Neural progenitor cell (in vitro differentiated cells): ENCODE measurements around the gene PPP2R5C. TPM values are rescaled to one million over a fixed set of nuclear protein-coding genes. Genes with fewer than 3 reads are reported as not detected.
"Not testable (repeated sequence)": the region's sequence is repeated elsewhere in the genome, so short reads cannot be mapped to it uniquely, and the experiment has no call there.

Experiments
- DNase-seq: peaks from one replicate; pipeline ENCODE4 v3.0.0-alpha.2; 2016; ENCODE audit warnings: low spot score
- H2AFZ ChIP-seq: fragments of 200-600 bp; sonication (generic); replicated peaks from 2 replicates; pipeline ENCODE4 v1.6.1; 2016; ENCODE audit warnings: antibody characterized with exemption
- H3F3A ChIP-seq: fragments of 200-600 bp; sonication (generic); 2 replicates; pipeline ENCODE4 v1.6.1; 2016; ENCODE audit warnings: antibody characterized with exemption, low read depth
- H3K27ac ChIP-seq: fragments of 200-600 bp; sonication (generic); 2 replicates; pipeline ENCODE4 v1.5.1; 2016; ENCODE audit warnings: mild to moderate bottlenecking
- H3K27me3 ChIP-seq: fragments of 200-600 bp; sonication (generic); 2 replicates; pipeline ENCODE4 v1.6.1; 2016; ENCODE audit warnings: mild to moderate bottlenecking, moderate library complexity
- H3K36me3 ChIP-seq: fragments of 200-600 bp; sonication (generic); 2 replicates; pipeline ENCODE4 v1.5.1; 2016
- H3K4me1 ChIP-seq: fragments of 200-600 bp; sonication (generic); 2 replicates; pipeline ENCODE4 v1.6.1; 2016; ENCODE audit warnings: mixed run types
- H3K4me2 ChIP-seq: fragments of 200-600 bp; sonication (generic); 2 replicates; pipeline ENCODE4 v1.6.1; 2016
- H3K4me3 ChIP-seq: fragments of 200-600 bp; sonication (generic); 2 replicates; pipeline ENCODE4 v1.5.1; 2016
- H3K79me2 ChIP-seq: fragments of 200-600 bp; sonication (generic); 2 replicates; pipeline ENCODE4 v1.6.1; 2016; ENCODE audit warnings: low read depth
- H3K9ac ChIP-seq: fragments of 200-600 bp; sonication (generic); 2 replicates; pipeline ENCODE4 v1.6.1; 2016
- H3K9me3 ChIP-seq: fragments of 200-600 bp; sonication (generic); 2 replicates; pipeline ENCODE4 v1.5.1; 2016; ENCODE audit warnings: low read depth
- H4K20me1 ChIP-seq: fragments of 200-600 bp; sonication (generic); 2 replicates; pipeline ENCODE4 v1.6.1; 2016; ENCODE audit warnings: low read depth
- H3K27ac Mint-ChIP-seq: 3 replicates; pipeline ENCODE4 v1.8.0; 2021; ENCODE audit warnings: mixed read lengths
- H3K27me3 Mint-ChIP-seq: 2 replicates; pipeline ENCODE4 v1.8.0; 2022; ENCODE audit warnings: low read depth, mild to moderate bottlenecking, inconsistent platforms, moderate library complexity, mixed read lengths; ENCODE audit not compliant: insufficient read depth
- H3K36me3 Mint-ChIP-seq: 3 replicates; pipeline ENCODE4 v1.8.0; 2021; ENCODE audit warnings: mixed read lengths
- H3K4me1 Mint-ChIP-seq: 3 replicates; pipeline ENCODE4 v1.8.0; 2021; ENCODE audit warnings: mixed read lengths
- H3K4me3 Mint-ChIP-seq: 3 replicates; pipeline ENCODE4 v1.8.0; 2021; ENCODE audit warnings: mild to moderate bottlenecking, moderate library complexity, mixed read lengths
- H3K9me3 Mint-ChIP-seq: 3 replicates; pipeline ENCODE4 v1.8.0; 2020; ENCODE audit warnings: mixed read lengths
- EZH2 ChIP-seq: fragments of 200-600 bp; sonication (generic); IDR thresholded peaks from 2 replicates; pipeline ENCODE4 v1.6.1; 2017; ENCODE audit warnings: antibody characterized with exemption, mild to moderate bottlenecking, moderate library complexity
- EZH2phosphoT487 ChIP-seq: fragments of 200-600 bp; sonication (generic); IDR thresholded peaks from 2 replicates; pipeline ENCODE4 v1.6.1; 2017; ENCODE audit warnings: antibody characterized with exemption
- total RNA-seq: library from RNA; depleted of rRNA; stranded (reverse); fragments of >200 nt; gene quantifications from 2 replicates; pipeline ENCODE4 v1.2.3, GENCODE V29; 2015; ENCODE audit warnings: low replicate concordance
- TF ChIP-seq, protein P1 (sequence below): fragments of 200-600 bp; sonication (generic); IDR thresholded peaks from 2 replicates; pipeline ENCODE4 v1.5.1; 2017; ENCODE audit warnings: antibody characterized with exemption, mild to moderate bottlenecking

PPP2R5C gene
- total RNA-seq, 1 donor from 2014 or later, result 183 TPM

DNA sequence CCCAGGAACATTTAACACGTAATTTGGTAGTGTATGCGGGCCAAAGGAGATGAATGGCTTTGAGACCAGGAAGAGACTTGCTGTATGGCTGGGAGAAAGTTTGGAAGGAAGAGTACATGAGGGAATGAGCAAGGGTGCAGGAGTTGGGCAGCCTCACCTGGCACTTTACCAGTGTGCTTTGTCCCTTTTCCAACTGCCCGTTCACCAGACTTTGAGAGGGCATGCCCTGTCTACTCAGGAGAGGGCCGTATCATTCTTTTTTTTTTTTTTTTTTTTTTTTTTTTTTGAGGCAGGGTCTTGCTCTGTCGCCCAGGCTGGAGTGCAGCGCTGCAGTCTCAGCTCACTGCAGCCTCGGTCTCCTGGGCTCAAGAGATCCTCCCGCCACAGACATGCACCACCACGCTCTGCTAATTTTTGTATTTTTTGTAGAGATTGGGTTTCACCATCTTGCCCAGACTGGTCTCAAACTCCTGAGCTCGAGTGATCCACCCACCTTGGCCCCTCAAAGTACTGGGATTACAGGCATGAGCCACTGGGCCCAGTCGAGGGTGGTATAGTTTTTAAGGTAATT is 209.4 kb downstream of the PPP2R5C start:
- Histone ChIP-seq H4K20me1 (peaks cover 94% of the 10 kb centered on the region), H3K9me3 (no peaks in the 10 kb centered on the region), H3K4me1 (peaks cover 13% of the 10 kb centered on the region), H2AFZ (no peak overlapping the region), H3K27ac (no peak overlapping the region), H3K79me2 (peaks cover 100% of the 10 kb centered on the region), H3F3A (peaks cover 2% of the 10 kb centered on the region), H3K27me3 (no peaks in the 10 kb centered on the region), H3K4me3 (no peak overlapping the region), H3K36me3 (peaks cover 3% of the 10 kb centered on the region), H3K9ac (no peak overlapping the region), H3K4me2 (no peak overlapping the region)
- DNase-seq, result no peak
- Mint-ChIP-seq H3K27me3 (peaks cover 3% of the 10 kb centered on the region), H3K36me3 (peaks cover 10% of the 10 kb centered on the region), H3K9me3 (no peaks in the 10 kb centered on the region), H3K4me3 (no peak overlapping the region), H3K4me1 (peaks cover 26% of the 10 kb centered on the region), H3K27ac (no peak overlapping the region)
- TF ChIP-seq, protein P1, sequence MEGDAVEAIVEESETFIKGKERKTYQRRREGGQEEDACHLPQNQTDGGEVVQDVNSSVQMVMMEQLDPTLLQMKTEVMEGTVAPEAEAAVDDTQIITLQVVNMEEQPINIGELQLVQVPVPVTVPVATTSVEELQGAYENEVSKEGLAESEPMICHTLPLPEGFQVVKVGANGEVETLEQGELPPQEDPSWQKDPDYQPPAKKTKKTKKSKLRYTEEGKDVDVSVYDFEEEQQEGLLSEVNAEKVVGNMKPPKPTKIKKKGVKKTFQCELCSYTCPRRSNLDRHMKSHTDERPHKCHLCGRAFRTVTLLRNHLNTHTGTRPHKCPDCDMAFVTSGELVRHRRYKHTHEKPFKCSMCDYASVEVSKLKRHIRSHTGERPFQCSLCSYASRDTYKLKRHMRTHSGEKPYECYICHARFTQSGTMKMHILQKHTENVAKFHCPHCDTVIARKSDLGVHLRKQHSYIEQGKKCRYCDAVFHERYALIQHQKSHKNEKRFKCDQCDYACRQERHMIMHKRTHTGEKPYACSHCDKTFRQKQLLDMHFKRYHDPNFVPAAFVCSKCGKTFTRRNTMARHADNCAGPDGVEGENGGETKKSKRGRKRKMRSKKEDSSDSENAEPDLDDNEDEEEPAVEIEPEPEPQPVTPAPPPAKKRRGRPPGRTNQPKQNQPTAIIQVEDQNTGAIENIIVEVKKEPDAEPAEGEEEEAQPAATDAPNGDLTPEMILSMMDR, result no peak
- no peak for TF ChIP-seq EZH2
- TF ChIP-seq EZH2phosphoT487, result no peak

DNA sequence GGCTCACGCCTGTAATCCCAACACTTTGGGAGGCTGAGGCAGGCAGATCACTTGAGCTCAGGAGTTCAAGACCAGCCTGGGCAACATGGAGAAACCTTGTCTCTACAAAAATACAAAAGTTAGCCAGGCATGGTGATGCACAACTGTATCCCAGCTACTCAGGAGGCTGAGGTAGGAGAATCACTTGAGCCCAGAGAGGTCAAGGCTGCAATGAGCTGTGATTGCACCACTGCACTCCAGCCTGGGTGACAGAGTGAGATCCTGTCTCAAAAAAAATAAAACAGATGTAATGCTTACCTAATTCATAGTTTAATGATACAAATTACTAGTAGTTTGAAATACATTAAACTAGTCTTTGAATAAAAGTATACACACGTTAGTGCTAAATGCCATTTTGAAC is 209.9 kb downstream of the PPP2R5C start:
- H3K9me3 Mint-ChIP-seq, H3K27ac Mint-ChIP-seq, H3K4me2 ChIP-seq, H3K27me3 ChIP-seq, H3K9ac ChIP-seq, H3K4me3 ChIP-seq, H3K4me3 Mint-ChIP-seq, DNase-seq, H3K27ac ChIP-seq, H3K9me3 ChIP-seq, H2AFZ ChIP-seq, H3F3A ChIP-seq, H3K36me3 ChIP-seq, H3K4me1 ChIP-seq, H3K27me3 Mint-ChIP-seq: not testable (repeated sequence)
- Mint-ChIP-seq H3K36me3 (peaks cover 10% of the 10 kb centered on the region), H3K4me1 (peaks cover 24% of the 10 kb centered on the region)
- H4K20me1 ChIP-seq, result peaks cover 91% of the 10 kb centered on the region
- H3K79me2 ChIP-seq, result peaks cover 100% of the 10 kb centered on the region

DNA sequence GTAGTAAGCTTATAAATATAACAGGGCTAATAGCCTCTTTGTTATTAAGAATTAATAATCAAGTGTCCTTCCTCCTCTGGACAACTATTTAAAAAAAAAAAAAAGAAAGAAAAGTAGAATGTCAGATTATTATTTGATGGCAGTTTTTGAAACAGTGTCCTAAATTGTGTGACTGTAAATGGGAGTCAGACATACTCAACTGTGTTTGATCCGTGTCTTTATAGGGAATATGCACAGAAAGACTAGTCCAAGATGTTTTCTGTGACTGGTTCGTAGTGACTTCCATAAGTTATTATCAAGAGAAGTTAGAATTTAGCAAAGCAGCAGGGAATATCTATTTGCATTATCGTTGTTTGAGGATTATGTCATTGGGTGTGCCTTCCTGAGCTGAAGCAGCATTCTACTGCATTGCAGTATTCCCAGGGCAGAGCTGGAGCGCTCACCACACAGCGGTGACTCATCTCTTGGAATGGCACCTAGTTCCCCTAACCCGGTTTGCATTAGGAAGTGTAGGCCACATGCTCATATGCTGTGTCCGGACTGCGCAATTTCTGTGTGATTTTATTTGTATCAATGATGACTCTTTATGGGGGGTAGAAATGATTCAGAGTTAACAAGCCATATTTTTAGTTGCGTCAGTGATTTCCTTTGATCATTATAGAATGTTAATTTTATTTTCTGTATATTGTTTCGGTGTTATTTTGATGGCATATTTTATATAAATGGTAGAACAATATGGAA is 210.8 kb downstream of the PPP2R5C start:
- H3K36me3 Mint-ChIP-seq, result peaks cover 13% of the 10 kb centered on the region
- H3K9me3 ChIP-seq, result no peaks in the 10 kb centered on the region
- H3K9ac ChIP-seq, result no peak overlapping the region
- H3K79me2 ChIP-seq, result peaks cover 100% of the 10 kb centered on the region
- no peak overlapping the region for H3K27ac ChIP-seq
- H3K4me2 ChIP-seq, result no peak overlapping the region
- H3K4me3 Mint-ChIP-seq, result no peak overlapping the region
- no peak overlapping the region for H3K27ac Mint-ChIP-seq
- H3K4me1 Mint-ChIP-seq, result peaks cover 20% of the 10 kb centered on the region
- H2AFZ ChIP-seq, result no peak overlapping the region
- H3K9me3 Mint-ChIP-seq, result no peaks in the 10 kb centered on the region
- peaks cover 3% of the 10 kb centered on the region for H3K27me3 Mint-ChIP-seq
- peaks cover 8% of the 10 kb centered on the region for H3K36me3 ChIP-seq
- DNase-seq, result no peak
- H3K4me1 ChIP-seq, result no peaks in the 10 kb centered on the region
- H4K20me1 ChIP-seq, result peaks cover 91% of the 10 kb centered on the region
- no peak overlapping the region for H3K4me3 ChIP-seq
- H3F3A ChIP-seq, result peaks cover 2% of the 10 kb centered on the region
- no peaks in the 10 kb centered on the region for H3K27me3 ChIP-seq
- TF ChIP-seq EZH2, result no peak
- no peak for TF ChIP-seq EZH2phosphoT487
- TF ChIP-seq, protein P1, result no peak

DNA sequence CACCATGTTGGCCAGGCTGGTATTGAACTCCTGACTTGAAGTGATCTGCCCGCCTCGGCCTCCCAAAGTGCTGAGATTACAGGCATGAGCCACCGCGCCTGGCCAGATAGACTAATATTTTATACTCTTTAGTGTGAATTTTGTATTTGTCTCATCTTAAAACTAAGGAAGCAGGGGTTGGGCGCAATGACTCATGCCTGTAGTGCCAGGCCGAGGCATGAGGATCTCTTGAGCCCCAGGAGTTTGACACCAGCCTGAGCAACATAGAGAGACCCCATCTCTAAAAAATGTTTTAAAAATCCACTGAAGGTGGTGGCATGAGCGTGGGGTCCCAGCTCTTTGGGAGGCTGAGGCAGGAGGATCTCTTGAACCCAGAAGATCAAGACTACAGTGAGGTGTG is 211.8 kb downstream of the PPP2R5C start:
- Histone ChIP-seq H3K79me2 (peaks cover 94% of the 10 kb centered on the region), H3K9me3 (no peaks in the 10 kb centered on the region), H3K4me1 (no peaks in the 10 kb centered on the region), H3F3A (peaks cover 5% of the 10 kb centered on the region), H3K9ac (no peak overlapping the region), H3K27ac (no peak overlapping the region), H2AFZ (no peak overlapping the region), H3K4me3 (no peak overlapping the region), H4K20me1 (peaks cover 91% of the 10 kb centered on the region), H3K27me3 (no peaks in the 10 kb centered on the region), H3K4me2 (no peak overlapping the region), H3K36me3 (peaks cover 11% of the 10 kb centered on the region)
- no peak for DNase-seq
- peaks cover 16% of the 10 kb centered on the region for H3K4me1 Mint-ChIP-seq
- TF ChIP-seq EZH2phosphoT487 (no peak), EZH2 (no peak)
- TF ChIP-seq, protein P1, result no peak
- H3K9me3 Mint-ChIP-seq, result no peaks in the 10 kb centered on the region
- H3K36me3 Mint-ChIP-seq, result peaks cover 13% of the 10 kb centered on the region
- no peak overlapping the region for H3K4me3 Mint-ChIP-seq
- no peak overlapping the region for H3K27ac Mint-ChIP-seq
- peaks cover 3% of the 10 kb centered on the region for H3K27me3 Mint-ChIP-seq
